IMR-90 (cell line): ENCODE data around the gene SDC1. TPM values are rescaled to one million over a fixed set of nuclear protein-coding genes. Genes with fewer than 3 reads are reported as not detected.

Experiments used
- ATAC-seq: fragments of 200-7000 bp; cut with Tn5 transposase; 2 replicates; pipeline ENCODE4 v1.9.1; 2020; ENCODE audit warnings: low read depth, mild to moderate bottlenecking, moderate library complexity
- BruUV-seq: library from RNA; stranded (reverse); fragments of 400-500 nt; replicated peaks from 2 replicates; lab custom pipeline; 2021; lab: Mats Ljungman, UMichigan
- CTCF ChIA-PET: fragments of 300-600 bp; formaldehyde crosslinking; extraction: SDS; loops from one replicate; lab custom pipeline; 2021; ENCODE audit warnings: antibody characterized with exemption; lab: Yijun Ruan, JAX
- POLR2A ChIA-PET: fragments of 300-600 bp; sonication (Branson Sonifier 250); formaldehyde crosslinking; loops from one replicate; lab custom pipeline; 2022; ENCODE audit warnings: antibody characterized with exemption; ENCODE audit not compliant: unreplicated experiment; lab: Charles Lee
- DNase-seq: peaks from one replicate; pipeline ENCODE4 v3.0.0; 2013
- H2AFZ ChIP-seq: replicated peaks from 2 replicates; pipeline ENCODE3; 2013; ENCODE audit warnings: low read length, mild to moderate bottlenecking; ENCODE audit not compliant: poor library complexity
- H2AK5ac ChIP-seq: 2 replicates; pipeline ENCODE4 v1.6.1; 2013; ENCODE audit warnings: low read depth, low read length, inconsistent platforms
- H2AK9ac ChIP-seq: replicated peaks from 2 replicates; pipeline ENCODE3; 2013; ENCODE audit warnings: mild to moderate bottlenecking, low read depth, low read length, moderate library complexity; ENCODE audit not compliant: poor library complexity
- H2BK120ac ChIP-seq: 2 replicates; pipeline ENCODE4 v1.6.1; 2013; ENCODE audit warnings: low read depth, low read length, inconsistent platforms
- H2BK15ac ChIP-seq: 3 replicates; pipeline ENCODE4 v1.6.1; 2013; ENCODE audit warnings: low read depth, low read length, inconsistent platforms
- H2BK20ac ChIP-seq: 2 replicates; pipeline ENCODE4 v1.6.1; 2013; ENCODE audit warnings: low read depth, mild to moderate bottlenecking, inconsistent platforms, low read length, moderate library complexity
- H2BK5ac ChIP-seq: 2 replicates; pipeline ENCODE4 v1.6.1; 2013; ENCODE audit warnings: mild to moderate bottlenecking, low read depth, low read length, inconsistent platforms; ENCODE audit not compliant: poor library complexity, severe bottlenecking
- H3K14ac ChIP-seq: replicated peaks from 2 replicates; pipeline ENCODE4 v1.6.1; 2013; ENCODE audit warnings: low read depth, low read length, inconsistent platforms
- H3K18ac ChIP-seq: 2 replicates; pipeline ENCODE4 v1.6.1; 2013; ENCODE audit warnings: low read depth, low read length, control low read depth
- H3K23ac ChIP-seq: 2 replicates; pipeline ENCODE4 v1.6.1; 2013; ENCODE audit warnings: low read depth, low read length, inconsistent platforms
- H3K27ac ChIP-seq: 2 replicates; pipeline ENCODE4 v1.5.1; 2013; ENCODE audit warnings: mild to moderate bottlenecking, control low read depth, low read length; ENCODE audit not compliant: insufficient read depth
- H3K27me3 ChIP-seq: 2 replicates; pipeline ENCODE4 v1.6.1; 2013; ENCODE audit warnings: low read length; ENCODE audit not compliant: control insufficient read depth, insufficient read depth
- H3K36me3 ChIP-seq: 2 replicates; pipeline ENCODE4 v1.6.1; 2013; ENCODE audit warnings: low read length, mixed read lengths; ENCODE audit not compliant: control insufficient read depth, insufficient read depth
- H3K4ac ChIP-seq: 2 replicates; pipeline ENCODE4 v1.6.1; 2013; ENCODE audit warnings: low read depth, low read length, inconsistent platforms
- H3K4me1 ChIP-seq: 2 replicates; pipeline ENCODE4 v1.6.1; 2013; ENCODE audit warnings: low read length, mixed read lengths; ENCODE audit not compliant: control insufficient read depth, insufficient read depth
- H3K4me2 ChIP-seq: 2 replicates; pipeline ENCODE4 v1.6.1; 2013; ENCODE audit warnings: low read depth, mild to moderate bottlenecking, control low read depth, low read length, moderate library complexity
- H3K4me3 ChIP-seq: 2 replicates; pipeline ENCODE4 v1.5.1; 2013; ENCODE audit warnings: low read depth, mild to moderate bottlenecking, control low read depth, low read length, moderate library complexity; ENCODE audit not compliant: insufficient read depth
- H3K56ac ChIP-seq: 2 replicates; pipeline ENCODE4 v1.6.1; 2013; ENCODE audit warnings: low read length, inconsistent platforms; ENCODE audit not compliant: insufficient read depth; ENCODE audit errors: extremely low read depth
- H3K79me1 ChIP-seq, 2 experiments: 2 replicates each; pipeline ENCODE4 v1.6.1; 2013; ENCODE audit warnings: low read length in 2 of 2, inconsistent platforms in 1 of 2, low read depth in 1 of 2
- H3K9ac ChIP-seq: 2 replicates; pipeline ENCODE4 v1.6.1; 2013; ENCODE audit warnings: low read depth, low read length, control low read depth
- H3K9me1 ChIP-seq: 2 replicates; pipeline ENCODE4 v1.6.1; 2013; ENCODE audit warnings: low read length, inconsistent platforms; ENCODE audit not compliant: insufficient read depth
- H3K9me3 ChIP-seq: 2 replicates; pipeline ENCODE4 v1.6.1; 2013; ENCODE audit warnings: low read length; ENCODE audit not compliant: control insufficient read depth, insufficient read depth
- H4K20me1 ChIP-seq: 2 replicates; pipeline ENCODE4 v1.6.1; 2013; ENCODE audit warnings: low read length, inconsistent platforms; ENCODE audit not compliant: insufficient read depth
- H4K5ac ChIP-seq: 2 replicates; pipeline ENCODE4 v1.6.1; 2013; ENCODE audit warnings: mild to moderate bottlenecking, low read depth, low read length, control low read depth
- H4K8ac ChIP-seq, 2 experiments: 2 replicates each; pipeline ENCODE4 v1.6.1; 2013; ENCODE audit warnings: low read depth in 2 of 2, low read length in 2 of 2, control low read depth in 1 of 2, inconsistent platforms in 1 of 2
- H4K91ac ChIP-seq: 2 replicates; pipeline ENCODE4 v1.6.1; 2013; ENCODE audit warnings: low read depth, low read length, inconsistent platforms; ENCODE audit not compliant: insufficient read depth
- BHLHE40 ChIP-seq: fragments of 150-350 bp; IDR thresholded peaks from 2 replicates; pipeline ENCODE4 v1.6.1; 2016; ENCODE audit warnings: mild to moderate bottlenecking, low read depth, low read length
- CEBPB ChIP-seq: IDR thresholded peaks from 2 replicates; pipeline ENCODE4 v1.6.1; 2012; ENCODE audit warnings: low read depth, low read length, improper control_type of control experiment
- CHD1 ChIP-seq: IDR thresholded peaks from 2 replicates; pipeline ENCODE4 v1.6.1; 2012; ENCODE audit warnings: low read depth, low read length, improper control_type of control experiment
- FOS ChIP-seq: fragments of 150-350 bp; IDR thresholded peaks from 2 replicates; pipeline ENCODE4 v1.6.1; 2016; ENCODE audit warnings: low read depth, low read length
- MAFK ChIP-seq: IDR thresholded peaks from 2 replicates; pipeline ENCODE4 v1.6.1; 2012; ENCODE audit warnings: low read depth, low read length, improper control_type of control experiment
- MAZ ChIP-seq: IDR thresholded peaks from 2 replicates; pipeline ENCODE4 v1.6.1; 2012; ENCODE audit warnings: low read depth, mild to moderate bottlenecking, low read length, improper control_type of control experiment, moderate library complexity, borderline replicate concordance
- NFE2L2 ChIP-seq: fragments of 150-350 bp; IDR thresholded peaks from 2 replicates; pipeline ENCODE4 v1.6.1; 2016; ENCODE audit warnings: low read depth, mild to moderate bottlenecking, low read length
- RAD21 ChIP-seq: IDR thresholded peaks from 2 replicates; pipeline ENCODE4 v1.6.1; 2012; ENCODE audit warnings: low read length, improper control_type of control experiment
- RFX5 ChIP-seq: IDR thresholded peaks from 2 replicates; pipeline ENCODE4 v1.8.0; 2012; ENCODE audit warnings: low read depth, mild to moderate bottlenecking, low read length, moderate library complexity
- SMC3 ChIP-seq: fragments of 150-350 bp; IDR thresholded peaks from 2 replicates; pipeline ENCODE4 v1.6.1; 2016; ENCODE audit warnings: low read depth, mild to moderate bottlenecking, antibody characterized with exemption, low read length, moderate library complexity
- WGBS, 2 experiments: methylation state at CpG; one replicate each; pipeline versions ENCODE4 v1.1.5 to v1.1.7; 2013; ENCODE audit warnings: missing lambda C conversion rate in 2 of 2; ENCODE audit not compliant: insufficient read length in 1 of 2; ENCODE audit errors: extremely low coverage in 2 of 2; 5-methylcytosine and 5-hydroxymethylcytosine counted together
- dilution Hi-C: fragments of 300-500 bp; cut with HindIII; formaldehyde crosslinking; loops from one replicate; pipeline ENCODE4 v1.14.3; 2018; ENCODE audit warnings: low sequenced_read_pairs; ENCODE audit not compliant: unreplicated experiment
- in situ Hi-C: fragments of 300-500 bp; cut with MboI; formaldehyde crosslinking; loops from 3 replicates; pipeline ENCODE4 v1.14.3; 2019; ENCODE audit warnings: low sequenced_read_pairs, inconsistent platforms, mixed read lengths
- intact Hi-C: fragments of 100-400 bp; cut with micrococcal nuclease; formaldehyde crosslinking; loops from 2 replicates; pipeline ENCODE4 v1.10.0; 2022
- polyA plus RNA-seq, 3 experiments: library from polyadenylated mRNA; depleted of rRNA; stranded (reverse); fragments of >200 nt; gene quantifications; 2 replicates each; pipeline ENCODE4 v1.2.3, GENCODE V29; 2012; ENCODE audit warnings: low replicate concordance in 1 of 3
- total RNA-seq: library from RNA; depleted of rRNA; stranded (reverse); fragments of >200 nt; gene quantifications from 2 replicates; pipeline ENCODE4 v1.2.3, GENCODE V29; 2012
- TF ChIP-seq, protein P1 (sequence below): conservative IDR thresholded peaks from 2 replicates; pipeline ENCODE4 v1.5.1; 2012; ENCODE audit warnings: mild to moderate bottlenecking, low read depth, low read length, improper control_type of control experiment
- TF ChIP-seq, protein P2 (sequence below): fragments of 150-350 bp; IDR thresholded peaks from 2 replicates; pipeline ENCODE4 v1.6.1; 2017; ENCODE audit warnings: mild to moderate bottlenecking, antibody characterized with exemption, low read length, low read depth

Gene SDC1
- total and polyA plus RNA-seq, 2 of the 4 experiments (the other 2 are of a cell fraction) = 22.0 to 28.3 TPM

DNA sequence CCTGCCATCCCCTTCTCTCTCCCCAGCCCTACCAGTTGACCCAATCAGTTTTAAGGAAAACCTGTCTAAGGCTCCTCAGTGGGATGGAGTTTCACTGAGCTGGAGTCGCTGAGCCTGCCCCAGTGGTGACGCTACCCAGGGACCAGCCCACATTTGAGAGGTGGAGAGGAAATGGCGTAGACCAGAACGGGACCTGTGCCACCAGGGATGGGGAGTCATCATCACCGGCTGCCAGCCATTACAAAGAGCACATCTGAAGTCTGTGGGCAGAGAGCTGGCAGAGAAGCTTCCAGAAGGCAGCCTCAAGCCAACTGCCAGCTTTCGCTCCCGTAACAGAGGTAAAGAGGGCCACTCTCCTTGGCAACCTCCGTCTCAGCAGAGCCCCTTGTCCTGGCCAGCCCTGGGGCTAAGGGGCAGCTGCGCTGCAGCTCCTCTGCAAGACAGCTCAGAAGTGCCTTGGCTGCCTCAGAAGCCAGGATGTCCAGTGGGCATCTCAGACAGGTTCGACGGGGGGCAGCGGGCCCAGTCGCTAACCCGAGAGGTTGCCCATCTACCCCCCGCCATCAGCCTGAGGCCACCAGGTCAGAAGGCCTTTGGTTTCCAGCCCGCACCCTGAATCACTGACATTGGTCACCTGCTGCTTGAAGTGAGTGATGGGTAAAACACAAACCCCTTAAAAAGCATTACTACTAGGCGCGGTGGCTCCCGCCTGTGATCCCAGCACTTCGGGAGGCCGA, 15.4 kb downstream of the SDC1 start:
- no peak overlapping the region for H3K18ac ChIP-seq
- H2BK120ac ChIP-seq = no peak overlapping the region
- in situ Hi-C loops = no loop called here
- peaks cover 8% of the 10 kb centered on the region; the same call in 1 of the 2 replicates for H3K9me1 ChIP-seq
- ATAC-seq (no peak), DNase-seq (no peak)
- WGBS, 2 experiments = 90% methylated on average over 4 of the region's 21 CpGs; no CpG with 5 or more reads in 1 of the 2 experiments
- intact Hi-C loops = no loop called here
- H3K4me3 ChIP-seq = no peak overlapping the region
- POLR2A ChIA-PET = no interaction called here
- H4K8ac ChIP-seq = no peak overlapping the region
- H2AK9ac ChIP-seq = no peak overlapping the region
- no TSS peak for BruUV-seq
- no peak overlapping the region for H3K56ac ChIP-seq
- H3K9me3 ChIP-seq = no peaks in the 10 kb centered on the region
- no peak overlapping the region for H4K91ac ChIP-seq
- no peak overlapping the region for H3K4ac ChIP-seq
- peaks cover 0 to 12% of the 10 kb centered on the region in 2 experiments; a peak in 2 of 4 replicates for H3K79me1 ChIP-seq
- no peak overlapping the region for H4K5ac ChIP-seq
- H2BK5ac ChIP-seq = no peak overlapping the region
- TF ChIP-seq NFE2L2 (no peak), RFX5 (no peak), CHD1 (no peak), SMC3 (no peak), RAD21 (no peak), MAZ (no peak), MAFK (no peak), CEBPB (no peak), BHLHE40 (no peak), FOS (no peak)
- TF ChIP-seq, protein P1, sequence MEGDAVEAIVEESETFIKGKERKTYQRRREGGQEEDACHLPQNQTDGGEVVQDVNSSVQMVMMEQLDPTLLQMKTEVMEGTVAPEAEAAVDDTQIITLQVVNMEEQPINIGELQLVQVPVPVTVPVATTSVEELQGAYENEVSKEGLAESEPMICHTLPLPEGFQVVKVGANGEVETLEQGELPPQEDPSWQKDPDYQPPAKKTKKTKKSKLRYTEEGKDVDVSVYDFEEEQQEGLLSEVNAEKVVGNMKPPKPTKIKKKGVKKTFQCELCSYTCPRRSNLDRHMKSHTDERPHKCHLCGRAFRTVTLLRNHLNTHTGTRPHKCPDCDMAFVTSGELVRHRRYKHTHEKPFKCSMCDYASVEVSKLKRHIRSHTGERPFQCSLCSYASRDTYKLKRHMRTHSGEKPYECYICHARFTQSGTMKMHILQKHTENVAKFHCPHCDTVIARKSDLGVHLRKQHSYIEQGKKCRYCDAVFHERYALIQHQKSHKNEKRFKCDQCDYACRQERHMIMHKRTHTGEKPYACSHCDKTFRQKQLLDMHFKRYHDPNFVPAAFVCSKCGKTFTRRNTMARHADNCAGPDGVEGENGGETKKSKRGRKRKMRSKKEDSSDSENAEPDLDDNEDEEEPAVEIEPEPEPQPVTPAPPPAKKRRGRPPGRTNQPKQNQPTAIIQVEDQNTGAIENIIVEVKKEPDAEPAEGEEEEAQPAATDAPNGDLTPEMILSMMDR = no peak
- TF ChIP-seq, protein P2, sequence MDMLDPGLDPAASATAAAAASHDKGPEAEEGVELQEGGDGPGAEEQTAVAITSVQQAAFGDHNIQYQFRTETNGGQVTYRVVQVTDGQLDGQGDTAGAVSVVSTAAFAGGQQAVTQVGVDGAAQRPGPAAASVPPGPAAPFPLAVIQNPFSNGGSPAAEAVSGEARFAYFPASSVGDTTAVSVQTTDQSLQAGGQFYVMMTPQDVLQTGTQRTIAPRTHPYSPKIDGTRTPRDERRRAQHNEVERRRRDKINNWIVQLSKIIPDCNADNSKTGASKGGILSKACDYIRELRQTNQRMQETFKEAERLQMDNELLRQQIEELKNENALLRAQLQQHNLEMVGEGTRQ = no peak
- H3K27ac ChIP-seq = no peak overlapping the region
- H3K9ac ChIP-seq = no peak overlapping the region
- no peak overlapping the region for H2BK15ac ChIP-seq
- dilution Hi-C loops = no loop called here
- no peak overlapping the region for H3K23ac ChIP-seq
- H3K14ac ChIP-seq = no peak overlapping the region
- H3K4me1 ChIP-seq = peaks cover 16% of the 10 kb centered on the region
- no peak overlapping the region for H3K4me2 ChIP-seq
- no peak overlapping the region for H2AK5ac ChIP-seq
- CTCF ChIA-PET = interaction anchor here (0.6 kb wide), 1 partner anchor 662 kb away, joined by 5 read pairs; no protein-coding TSS in a partner anchor
- 0 out of 2 replicates have a peak, but pooled peaks cover 3% of the 10 kb centered on the region for H4K20me1 ChIP-seq
- H3K36me3 ChIP-seq = no peaks in the 10 kb centered on the region
- H2BK20ac ChIP-seq = no peak overlapping the region
- no peak overlapping the region for H2AFZ ChIP-seq
- no peaks in the 10 kb centered on the region for H3K27me3 ChIP-seq
